Measurements from ENCODE around the gene FOXP1. TPM values are rescaled to one million over a fixed set of nuclear protein-coding genes. Genes with fewer than 3 reads are reported as not detected.

The FOXP1 gene
- total and polyA plus RNA-seq, 2 of the 8 experiments (the other 6 are each of a cell fraction or from before 2014, with no cell fraction given): 13.9 to 25.4 TPM

DNA sequence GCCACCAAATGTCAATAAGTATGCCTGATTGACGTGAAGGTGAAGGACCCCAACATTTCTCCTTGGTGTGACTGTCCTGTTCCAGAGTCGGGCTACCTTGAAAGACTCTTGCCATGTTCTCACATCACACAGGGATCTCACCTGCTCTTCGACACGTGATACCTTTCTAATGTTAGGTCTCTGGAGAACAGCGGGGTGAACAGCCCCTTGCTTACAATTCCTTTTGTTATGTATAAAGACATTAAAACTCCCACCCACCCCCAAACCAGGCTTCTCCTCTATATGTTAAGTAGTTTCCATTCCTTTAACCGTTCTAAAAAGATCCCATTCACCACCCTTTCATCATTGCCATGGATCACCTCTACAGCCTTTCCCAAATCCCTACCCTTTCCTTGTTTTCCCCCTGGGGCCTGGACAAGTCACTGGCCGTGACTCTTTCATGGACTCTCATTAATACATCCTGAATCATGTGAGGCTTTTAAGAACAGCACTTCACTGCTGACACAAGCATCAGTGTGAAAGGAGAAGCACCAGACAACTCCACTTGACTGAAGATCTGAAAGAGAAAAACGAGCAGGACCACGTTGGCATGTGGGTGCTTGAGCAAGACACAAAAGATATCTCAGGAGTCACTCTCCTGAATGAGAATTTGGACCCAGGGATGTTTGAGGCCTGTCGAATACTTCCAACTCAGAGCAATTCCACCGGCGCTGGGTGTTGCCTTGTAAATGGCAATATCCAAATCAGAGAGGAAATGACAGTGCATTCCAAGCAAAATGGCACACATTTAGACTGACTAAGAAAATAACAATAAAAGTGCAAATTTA lies 115.0 kb downstream of the FOXP1 start:
- Histone ChIP-seq H3K9ac (replicated peaks in 1 of 4; ENCODE audit: extremely low read depth in 1 of 4, low read depth in 3 of 4, low read length in 3 of 4) (no peak overlapping the region), H3K4me3 (ENCODE audit: extremely low read depth in 1 of 4, insufficient read depth in 2 of 4, low read depth in 3 of 4, low read length in 4 of 4) (peak overlapping the region in 1 of 4 experiments; percentile 37; a peak in 1 of 8 replicates), H3K36me3 (ENCODE audit: control insufficient read depth in 2 of 4, insufficient read depth in 4 of 4, low read length in 3 of 4) (peaks cover 0 to under 1% (median 0%) of the 10 kb centered on the region in 4 experiments; a peak in 1 of 8 replicates), H3K79me2 (ENCODE audit: control insufficient read depth in 1 of 2, insufficient read depth in 2 of 2, low read length in 2 of 2) (no peaks in the 10 kb centered on the region), H3K27ac (ENCODE audit: low read depth, low read length) (peak overlapping the region; percentile 74; the same call in 1 of the 2 replicates), H2AK5ac (ENCODE audit: low read depth, low read length) (no peak overlapping the region), H4K8ac (ENCODE audit: extremely low read depth, insufficient read depth, low read length) (no peak overlapping the region), H4K5ac (ENCODE audit: insufficient read length, low read depth, low read length) (peak overlapping the region; percentile 54), H3K79me1 (ENCODE audit: low read depth, low read length) (no peaks in the 10 kb centered on the region), H2AFZ (ENCODE audit: low read length) (no peak overlapping the region), H3K4me1 (replicated peaks in 1 of 4; ENCODE audit: control insufficient read depth in 3 of 4, insufficient read depth in 4 of 4, low read length in 3 of 4) (peaks cover 6 to 24% (median 9%) of the 10 kb centered on the region in 4 experiments; a peak in 6 of 7 replicates), H3K9me3 (ENCODE audit: insufficient read depth in 2 of 2, low read depth in 1 of 2, low read length in 1 of 2) (peaks cover 0 to 4% of the 10 kb centered on the region in 2 experiments; a peak in 1 of 4 replicates), H2BK5ac (ENCODE audit: low read depth, low read length) (peak overlapping the region; percentile 76; the same call in 1 of the 2 replicates), H3K4me2 (ENCODE audit: insufficient read depth in 1 of 2, low read depth in 2 of 2, low read length in 2 of 2) (peak overlapping the region; percentile 24 to 79; a peak in 3 of 4 replicates), H3K18ac (ENCODE audit: extremely low read depth, low read length) (peak overlapping the region; percentile 52; the same call in 1 of the 2 replicates), H4K20me1 (replicated peaks in 1 of 2; ENCODE audit: control insufficient read depth in 1 of 2, insufficient read depth in 2 of 2, low read length in 2 of 2) (no peaks in the 10 kb centered on the region), H3K27me3 (replicated peaks in 1 of 4; ENCODE audit: control insufficient read depth in 3 of 4, extremely low read depth in 1 of 4, insufficient read depth in 3 of 4, low read length in 3 of 4) (no peaks in the 10 kb centered on the region), H3K56ac (replicated peaks; ENCODE audit: insufficient read length, low read depth, low read length) (no peak overlapping the region), H3K14ac (ENCODE audit: insufficient read length) (no peak overlapping the region), H2BK120ac (replicated peaks; ENCODE audit: low read depth, low read length) (peak overlapping the region; percentile 67), H2BK20ac (ENCODE audit: low read length) (peak overlapping the region; percentile 76; the same call in 1 of the 2 replicates), H4K91ac (replicated peaks; ENCODE audit: insufficient read length, low read length) (peak overlapping the region; percentile 70), H2BK15ac (ENCODE audit: low read length) (peak overlapping the region; percentile 88; the same call in 1 of the 2 replicates), H3K4ac (replicated peaks; ENCODE audit: insufficient read length, low read depth, low read length) (peak overlapping the region; percentile 44), H3K23me2 (ENCODE audit: low read depth, low read length) (no peaks in the 10 kb centered on the region; the same call in 1 of the 2 replicates), H3K23ac (ENCODE audit: insufficient read length) (no peak overlapping the region), H2BK12ac (ENCODE audit: low read depth, low read length) (peak overlapping the region; percentile 95)
- FAIRE-seq: no peak
- POLR2A ChIA-PET (ENCODE audit: partially characterized antibody): interaction anchor here (1.4 kb wide), 1 partner anchor 9 kb away, joined by 4 read pairs; no protein-coding TSS in a partner anchor
- WGBS, 2 experiments (ENCODE audit: extremely low coverage in 1 of 2, insufficient coverage in 1 of 2, insufficient read length in 1 of 2, insufficient replicate concordance in 2 of 2, low coverage in 1 of 2, low lambda C conversion rate in 2 of 2, missing lambda C conversion rate in 1 of 2): 63% methylated on average over 12 of the region's 12 CpGs; no CpG with 5 or more reads in 1 of the 2 experiments
- CTCF ChIA-PET (ENCODE audit: partially characterized antibody): no interaction called here
- DNase-seq (ENCODE audit: low read depth in 1 of 2, low spot score in 2 of 2): peak in 1 of 2 experiments; percentile 9
- no peak for TF ChIP-seq GABPA (IDR thresholded peaks at IDR 0.05; ENCODE audit: borderline replicate concordance, insufficient read depth, low read length)
- TF ChIP-seq KDM4A (IDR thresholded peaks at IDR 0.05; ENCODE audit: low read depth, low read length, severe bottlenecking): no peak
- TF ChIP-seq, protein P1, sequence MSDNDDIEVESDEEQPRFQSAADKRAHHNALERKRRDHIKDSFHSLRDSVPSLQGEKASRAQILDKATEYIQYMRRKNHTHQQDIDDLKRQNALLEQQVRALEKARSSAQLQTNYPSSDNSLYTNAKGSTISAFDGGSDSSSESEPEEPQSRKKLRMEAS (IDR thresholded peaks at IDR 0.05): peak; percentile 65
- TF ChIP-seq EP300 (IDR thresholded peaks at IDR 0.05; ENCODE audit: borderline replicate concordance in 1 of 2, low read depth in 2 of 2, low read length in 2 of 2): no peak
- no peak for TF ChIP-seq SP4 (IDR thresholded peaks at IDR 0.05; ENCODE audit: low read length)
- no peak for TF ChIP-seq RNF2 (IDR thresholded peaks at IDR 0.05; ENCODE audit: borderline replicate concordance, low read depth, low read length, missing control alignments, poor library complexity, severe bottlenecking)
- TF ChIP-seq JUN (IDR thresholded peaks at IDR 0.05; ENCODE audit: low read depth, low read length): no peak
- TF ChIP-seq ASH2L (IDR thresholded peaks at IDR 0.05; ENCODE audit: low read length): peak; percentile 59
- TF ChIP-seq SP2 (IDR thresholded peaks at IDR 0.05; ENCODE audit: low read length): no peak
- no peak for TF ChIP-seq JUND (IDR thresholded peaks at IDR 0.05; ENCODE audit: low read length)

Data from H1 (cell line).